ENCODE data around the gene POU3F3.

Gene POU3F3

DNA sequence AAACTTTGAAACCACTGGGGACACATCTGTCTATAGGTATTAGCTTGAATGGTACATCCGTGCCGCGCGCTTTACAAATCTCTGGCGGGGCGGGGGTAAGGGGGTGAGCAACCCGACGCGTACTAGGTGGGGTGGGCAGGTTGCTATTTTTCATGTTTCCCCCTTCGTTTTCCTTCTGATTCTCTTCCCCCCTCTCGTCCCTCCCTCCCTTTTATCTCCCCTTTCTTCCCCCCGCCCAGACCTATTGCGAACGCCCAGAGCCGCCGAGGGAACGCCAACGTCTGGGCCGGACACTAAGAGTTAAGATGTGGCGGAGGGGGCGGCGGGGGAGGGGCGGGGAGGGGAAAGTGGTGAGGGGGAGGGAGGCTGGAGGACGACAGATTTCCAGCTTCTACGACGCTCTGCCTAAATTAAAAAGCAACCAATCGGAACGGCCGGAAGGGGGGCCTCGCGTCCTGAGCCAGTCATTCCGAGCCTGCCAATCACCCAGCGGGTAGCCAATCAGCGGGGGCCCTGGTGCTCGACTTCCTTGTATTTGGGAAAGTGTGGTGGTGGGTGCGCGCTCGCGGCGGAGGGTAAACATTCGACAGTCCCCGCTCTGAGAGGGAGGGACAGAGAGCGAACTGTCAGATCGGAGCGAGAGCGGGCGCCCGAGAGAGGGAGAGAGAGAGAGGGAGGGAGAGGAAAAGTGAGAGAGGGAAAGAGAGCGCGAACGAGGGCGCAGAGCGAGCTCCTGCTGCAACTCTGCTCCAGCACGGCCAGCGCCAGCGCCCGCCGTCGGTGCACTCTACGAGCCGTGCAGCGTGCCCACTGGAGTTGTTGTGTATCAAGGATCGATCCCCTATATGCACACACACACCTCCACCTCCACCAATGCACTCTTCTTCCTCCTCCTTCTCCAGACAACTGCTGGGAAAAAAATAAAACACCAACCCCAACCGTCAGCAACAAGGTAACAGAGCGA lies at the start of gene POU3F3:
TSS of gene POU3F3 (plus strand) at position 582 of the 964 bp plus-strand sequence. CDS start 1,396 bp downstream, outside the sequence.
- peak; percentile 48 to 59 for DNase-seq (ENCODE audit: low read depth in 2 of 2)

DNA sequence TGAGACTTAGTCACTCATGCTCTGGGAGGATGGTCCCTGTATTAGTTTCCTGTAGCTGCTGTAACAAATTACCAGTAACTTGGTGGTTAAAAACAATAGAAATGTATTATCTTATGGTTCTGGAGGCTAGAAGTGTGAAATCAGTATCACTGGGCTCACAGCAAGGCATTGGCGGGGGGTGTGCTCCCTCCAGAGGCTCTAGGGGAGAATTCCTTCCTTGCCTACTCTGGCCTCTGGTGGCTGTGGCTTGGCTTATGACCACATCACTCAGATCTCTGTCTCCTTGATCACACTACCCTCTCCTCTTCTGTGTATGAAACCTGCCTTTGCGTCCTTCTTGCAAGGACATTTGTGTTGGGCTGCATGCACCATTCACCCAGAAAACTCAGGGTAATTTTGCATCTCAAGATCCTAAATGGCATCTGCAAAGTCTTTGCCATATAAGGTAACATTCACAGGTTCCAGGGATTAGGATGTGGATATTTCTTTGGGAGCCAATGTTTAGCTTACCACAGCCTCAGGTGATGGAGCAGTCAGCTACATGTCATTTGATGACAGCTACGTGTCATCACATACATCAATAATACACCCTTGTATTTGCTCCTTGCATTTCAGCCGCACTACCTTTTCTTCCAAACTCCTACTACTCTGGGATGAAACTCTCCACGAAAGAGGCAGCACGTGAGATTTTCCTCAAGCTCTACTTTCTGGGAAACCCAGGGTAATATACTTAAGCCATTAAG lies 49.6 kb upstream of the POU3F3 start:
- DNase-seq (ENCODE audit: low read depth in 2 of 2): no peak

DNA sequence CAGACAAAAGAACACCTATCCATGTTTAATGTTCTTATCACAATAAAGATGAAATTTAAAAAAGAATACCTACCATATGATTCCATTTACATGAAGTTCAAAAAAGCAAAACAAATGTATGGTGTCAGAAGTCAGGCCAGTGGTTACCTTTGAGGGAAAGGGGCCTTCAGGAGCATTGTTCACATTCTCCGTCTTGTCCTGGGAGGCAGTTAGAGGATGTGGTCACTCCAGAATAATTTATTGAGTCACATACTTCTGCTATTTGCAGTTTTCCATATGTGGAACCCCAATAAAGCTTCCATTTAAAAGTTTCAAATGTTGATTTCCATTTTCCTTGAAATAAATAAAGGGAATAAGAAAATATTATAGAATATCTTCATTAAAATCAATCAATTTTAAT lies 41.6 kb upstream of the POU3F3 start:
- DNase-seq (ENCODE audit: low read depth in 2 of 2): no peak

DNA sequence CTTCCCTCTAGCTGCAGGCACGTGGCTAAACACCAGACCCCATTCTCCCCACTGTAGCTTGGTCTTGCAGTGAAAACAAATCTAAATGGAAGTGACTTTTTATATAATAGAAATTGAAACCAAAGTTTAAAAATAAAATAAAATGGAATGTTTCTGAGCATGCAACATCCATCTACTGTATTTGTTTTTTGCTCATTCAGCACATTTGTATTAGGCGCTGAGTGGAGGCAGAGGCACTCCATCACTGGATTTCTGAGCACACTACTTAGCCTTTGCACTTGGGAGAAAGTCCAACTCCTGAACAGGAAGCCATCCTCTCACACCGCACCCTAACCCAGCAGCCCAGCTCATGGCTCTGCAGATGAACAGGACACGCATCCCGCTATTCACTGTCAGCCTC lies 37.8 kb upstream of the POU3F3 start:
- no peak for DNase-seq (ENCODE audit: low read depth in 2 of 2)

DNA sequence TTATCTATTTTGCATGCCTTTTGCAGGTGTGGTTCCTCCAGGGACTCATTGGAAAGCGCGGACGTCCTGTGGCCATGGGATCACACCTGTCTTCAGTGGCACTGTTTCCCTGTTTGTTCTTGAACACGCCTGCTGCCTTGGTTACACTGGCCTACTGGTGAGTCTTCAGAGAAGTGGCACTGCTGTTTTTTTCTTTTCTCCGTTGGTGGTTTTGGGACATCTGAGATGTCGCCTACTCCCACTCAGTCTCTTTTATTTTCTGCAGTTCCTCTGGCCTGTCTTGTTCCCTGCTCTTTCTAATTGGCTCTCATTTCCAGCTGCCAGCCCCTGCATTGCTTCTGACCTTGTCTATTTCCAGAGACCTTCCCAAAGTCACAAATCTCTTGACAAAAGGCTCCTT lies 35.7 kb upstream of the POU3F3 start:
- DNase-seq (ENCODE audit: low read depth in 2 of 2): no peak

DNA sequence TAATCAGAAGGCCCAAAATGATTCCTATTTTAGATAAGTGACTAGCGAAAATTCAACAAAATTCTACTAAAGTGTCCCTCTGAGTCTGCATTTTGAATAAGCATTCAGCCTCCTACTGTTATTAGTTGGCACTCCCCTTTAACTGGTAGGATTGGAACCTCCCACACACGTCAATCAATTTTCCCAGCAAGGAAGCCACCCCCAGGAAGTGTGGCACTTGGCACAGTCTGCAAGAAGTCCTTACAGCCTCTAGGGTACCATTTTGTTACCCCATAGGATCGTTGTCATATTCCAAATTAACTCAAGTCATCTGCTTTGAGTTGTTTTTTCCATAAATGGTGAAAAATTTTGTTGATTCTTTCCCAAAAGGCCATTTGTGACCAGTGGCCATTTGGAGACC lies 33.8 kb upstream of the POU3F3 start:
- no peak for DNase-seq (ENCODE audit: low read depth in 2 of 2)

DNA sequence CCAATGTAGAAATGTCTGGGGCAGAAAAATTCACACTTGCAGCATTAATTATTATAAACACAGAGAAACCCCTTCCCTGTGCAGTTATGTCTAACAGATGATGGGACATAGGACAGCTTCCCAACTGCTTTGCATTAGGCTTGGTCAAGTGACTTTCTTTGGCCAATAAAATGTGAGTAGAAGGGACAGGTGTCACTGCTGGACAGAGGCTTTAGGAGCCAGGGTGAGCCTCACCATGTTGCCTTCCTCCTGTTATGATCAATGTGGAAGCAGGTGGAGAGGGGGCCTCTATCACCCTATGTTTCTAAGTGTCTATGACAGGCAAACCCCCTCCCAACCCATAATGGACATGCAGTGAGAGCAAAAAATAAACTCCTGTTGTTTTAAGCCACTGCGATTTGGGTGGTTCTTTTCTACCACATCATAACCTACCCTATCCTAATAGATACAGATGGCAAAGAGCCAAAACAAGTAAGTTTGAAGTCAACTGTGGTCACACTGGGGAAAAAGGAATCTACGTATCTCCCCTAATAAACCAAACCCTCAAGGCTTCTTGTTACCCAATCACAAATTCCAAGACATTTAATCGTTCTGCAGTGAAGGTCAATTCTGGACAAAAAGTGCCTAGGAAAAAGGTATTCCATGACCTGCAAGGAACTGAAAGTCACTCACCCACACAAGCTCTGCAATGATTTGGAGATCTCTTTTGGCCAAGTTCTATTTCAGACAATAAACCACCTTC lies 28.6 kb upstream of the POU3F3 start:
- DNase-seq (ENCODE audit: low read depth in 2 of 2): no peak

DNA sequence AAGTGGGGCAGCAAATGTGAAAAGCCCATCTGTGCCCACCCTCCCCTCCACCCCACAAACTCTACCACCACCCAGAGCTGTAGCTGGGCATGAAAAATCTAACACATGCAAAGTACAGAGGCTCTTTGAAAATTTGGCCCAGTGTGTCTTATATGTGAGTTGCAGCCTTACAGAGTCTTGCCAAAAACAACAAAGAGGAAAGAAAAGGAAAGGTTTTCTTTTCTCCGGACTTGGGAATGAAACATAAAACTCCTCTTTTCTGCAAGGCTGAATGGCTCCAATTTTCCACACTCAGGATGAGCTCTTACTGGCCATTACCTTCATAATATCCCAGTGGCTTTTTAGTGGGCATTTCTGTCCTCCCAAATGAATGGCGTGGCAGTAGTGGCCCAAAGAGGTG lies 27.9 kb upstream of the POU3F3 start:
- DNase-seq (ENCODE audit: low read depth in 2 of 2): no peak

DNA sequence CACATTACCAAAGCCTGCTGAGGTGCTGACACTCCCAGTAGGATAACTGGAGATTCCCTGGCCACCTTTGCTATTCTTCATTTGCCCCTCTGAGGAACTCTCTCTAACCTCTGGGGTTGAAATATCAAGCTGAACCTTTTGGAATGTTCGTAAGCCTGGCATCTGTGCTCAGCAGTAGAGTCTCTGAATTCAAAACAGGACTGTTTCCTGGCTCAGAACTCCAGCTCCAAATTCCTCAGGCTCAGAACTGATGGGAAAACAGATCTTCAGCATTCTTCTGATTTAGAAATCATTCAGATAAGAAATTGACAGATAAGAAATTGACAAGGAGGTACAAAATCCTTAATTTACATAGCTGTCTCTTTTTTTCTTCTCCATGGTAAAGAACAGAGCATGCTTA lies 22.2 kb upstream of the POU3F3 start:
- no peak for DNase-seq (ENCODE audit: low read depth in 2 of 2)

DNA sequence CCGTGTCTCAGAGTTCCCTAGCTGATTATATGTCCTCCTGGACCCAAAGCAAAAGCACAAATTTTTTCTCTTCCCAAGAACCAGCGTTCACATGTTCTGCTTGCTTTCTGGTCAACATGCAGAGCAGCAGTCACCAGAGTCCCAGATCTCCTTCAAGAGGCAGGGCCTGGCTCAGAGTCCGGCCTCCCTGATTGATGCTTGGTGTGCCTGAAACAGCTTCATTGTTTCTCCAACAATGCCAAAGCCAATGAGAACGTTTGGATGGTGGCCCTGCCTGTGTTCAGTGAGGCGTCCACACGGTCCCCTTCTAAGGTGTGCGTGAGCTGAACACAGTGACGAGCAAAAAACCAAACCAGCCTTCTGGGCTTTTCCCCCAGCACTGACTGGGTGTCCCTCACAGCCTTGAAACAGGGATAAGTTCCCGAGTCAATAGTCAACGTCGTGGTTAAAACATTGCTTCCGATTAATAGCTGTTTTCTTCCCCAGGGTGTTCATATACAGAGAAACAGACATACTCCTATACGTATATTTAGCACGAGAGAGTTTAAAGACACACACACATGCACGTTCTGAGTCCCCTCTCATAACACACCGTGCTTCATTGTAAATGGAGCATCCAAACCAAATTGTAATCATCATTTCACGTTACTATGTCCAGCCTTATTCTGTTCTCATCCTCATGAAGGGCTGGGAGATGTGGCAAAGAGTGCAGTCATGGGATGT lies 19.3 kb upstream of the POU3F3 start:
- DNase-seq (ENCODE audit: low read depth in 2 of 2): no peak

DNA sequence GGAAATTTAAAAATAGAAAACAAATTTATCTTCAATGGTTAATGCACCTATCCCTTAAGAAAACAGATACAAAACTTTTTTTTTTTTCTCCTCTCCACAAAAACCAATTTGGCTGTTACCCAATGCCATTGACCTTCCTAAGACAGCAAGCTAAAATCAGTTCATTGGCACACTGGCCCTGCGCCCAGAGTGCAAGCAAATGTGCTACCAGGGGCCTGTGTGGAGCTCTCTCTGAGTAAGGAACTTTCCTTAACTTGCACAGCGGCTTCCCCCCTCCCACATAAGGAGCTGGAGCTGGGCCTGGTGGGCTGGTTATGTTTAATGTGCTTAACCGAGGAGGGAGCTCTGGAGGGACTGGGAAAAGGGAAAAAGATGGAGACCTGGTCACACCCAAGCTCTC lies 17.6 kb upstream of the POU3F3 start:
- no peak for DNase-seq (ENCODE audit: low read depth in 2 of 2)

DNA sequence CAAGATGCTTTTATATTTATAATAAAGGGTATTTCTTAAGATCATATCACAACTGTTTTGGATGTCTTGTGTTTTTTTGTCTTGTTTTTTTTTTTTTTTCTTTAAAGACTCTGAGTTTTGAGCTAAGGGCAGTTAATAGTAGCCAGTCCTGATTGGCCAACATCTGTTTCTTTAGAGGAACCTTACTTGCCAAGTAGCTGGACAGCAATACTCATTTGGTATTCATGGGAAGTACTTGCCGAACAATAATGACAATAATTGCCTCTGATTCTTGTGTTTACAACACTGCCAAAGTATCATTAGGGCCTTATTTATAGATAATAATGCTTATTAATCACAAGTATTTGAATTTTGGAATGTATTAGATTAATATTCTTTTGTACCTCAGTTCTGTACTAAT lies 17.1 kb upstream of the POU3F3 start:
- DNase-seq (ENCODE audit: low read depth in 2 of 2): no peak

DNA sequence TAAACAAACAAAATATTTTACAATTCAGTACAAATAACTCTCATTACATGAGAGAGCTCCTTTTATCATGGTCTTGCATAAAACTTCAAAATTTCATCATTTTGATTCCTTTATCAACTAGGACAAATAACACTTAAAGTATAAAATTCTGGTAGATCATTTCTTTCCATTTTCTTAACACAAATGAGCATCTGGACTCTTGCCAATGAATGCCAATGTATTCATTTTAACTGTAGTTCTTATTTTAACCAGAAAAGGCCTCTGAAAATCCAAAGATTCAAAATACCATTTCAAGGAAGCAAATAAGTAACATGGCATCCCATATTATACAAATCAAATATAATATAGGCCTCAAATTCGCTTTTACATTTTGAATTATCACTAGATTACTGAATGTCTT lies 13.8 kb upstream of the POU3F3 start:
- no peak for DNase-seq (ENCODE audit: low read depth in 2 of 2)

DNA sequence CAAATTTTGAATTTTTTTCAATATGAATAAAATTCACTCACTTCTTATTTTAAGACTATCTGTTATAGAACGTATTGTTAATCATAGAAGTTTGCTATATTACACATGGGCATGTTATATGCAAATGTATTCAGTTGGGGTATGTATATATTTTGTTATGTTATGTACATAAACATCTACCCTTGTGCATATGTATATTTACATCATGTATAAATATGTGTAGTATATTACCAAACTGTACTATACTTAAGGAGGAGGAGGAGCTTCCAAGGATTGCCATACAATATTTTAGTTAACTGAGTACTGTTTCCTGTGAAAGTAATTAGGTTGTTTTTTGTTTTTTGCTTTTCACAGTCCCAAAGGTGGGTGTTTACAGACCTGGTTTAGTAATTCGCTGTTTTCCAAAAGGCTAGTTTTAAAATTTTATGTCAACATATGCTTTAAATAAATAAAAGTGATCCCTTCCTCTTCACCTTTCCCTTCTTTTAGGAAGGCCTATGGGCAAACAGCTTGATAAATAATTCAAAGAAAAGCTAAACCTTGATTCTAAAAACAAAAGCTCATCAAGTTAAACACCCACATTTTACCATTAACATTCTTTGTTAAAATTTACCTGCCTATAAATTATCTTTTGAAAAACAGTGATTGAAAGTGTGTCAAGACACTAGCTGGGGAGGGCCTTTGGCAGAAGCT lies 12.9 kb upstream of the POU3F3 start:
- DNase-seq (ENCODE audit: low read depth in 2 of 2): no peak

DNA sequence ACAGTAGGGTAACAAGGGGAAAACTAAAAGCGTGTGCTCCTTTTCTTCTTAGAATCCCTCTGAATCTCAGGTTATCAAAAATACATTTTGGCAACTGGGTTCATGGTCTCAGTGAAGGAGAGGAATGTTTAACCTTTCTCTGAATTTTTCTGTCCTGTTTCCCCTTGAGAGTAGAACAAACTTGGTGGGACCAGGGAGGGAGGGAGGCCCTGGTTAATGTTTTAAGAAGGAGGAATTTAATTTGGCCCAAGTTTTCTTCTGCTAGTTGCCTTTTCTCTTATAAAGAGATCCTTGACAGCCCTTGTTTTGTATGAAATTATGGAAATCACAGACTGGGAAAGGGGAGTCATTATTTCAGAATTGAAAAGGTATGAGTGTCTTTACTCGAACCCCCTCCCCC lies 12.2 kb upstream of the POU3F3 start:
- no peak for DNase-seq (ENCODE audit: low read depth in 2 of 2)

DNA sequence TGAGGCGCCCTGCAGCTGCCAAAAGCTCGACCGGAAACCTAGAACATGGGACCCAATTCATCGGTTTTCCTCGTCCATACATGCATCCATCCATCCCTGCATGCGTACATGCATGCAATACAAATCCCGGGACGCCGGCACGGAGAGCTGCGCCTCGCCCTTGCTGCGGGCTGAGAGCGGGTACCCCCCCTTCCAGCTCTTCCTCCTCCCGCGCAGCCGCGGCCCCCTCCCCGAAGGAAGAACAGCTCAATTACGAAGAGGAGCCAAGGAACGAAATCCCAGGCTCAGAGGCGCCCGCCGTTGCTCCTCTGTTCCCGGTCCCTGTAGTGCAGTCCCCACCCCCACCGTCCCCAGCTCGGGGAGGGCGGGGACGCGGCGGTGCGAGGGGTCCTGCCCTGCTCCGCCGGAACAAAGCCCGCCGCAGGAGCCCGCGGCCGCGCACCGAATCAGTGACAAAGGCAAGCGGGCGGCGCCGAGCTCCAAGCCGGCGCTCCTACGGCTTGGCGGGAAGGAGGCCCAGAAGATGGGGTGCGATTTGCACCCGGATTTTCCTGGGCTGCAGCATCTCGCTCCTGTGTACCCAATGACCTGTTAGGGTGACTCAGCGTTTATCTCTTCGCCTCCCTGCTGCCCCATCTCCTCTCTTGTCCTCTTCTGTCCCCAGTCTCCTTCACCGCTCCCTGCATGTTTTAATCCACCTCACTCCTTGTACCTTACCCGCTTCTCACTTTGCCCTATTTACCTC lies 8.9 kb upstream of the POU3F3 start:
- no peak for DNase-seq (ENCODE audit: low read depth in 2 of 2)

DNA sequence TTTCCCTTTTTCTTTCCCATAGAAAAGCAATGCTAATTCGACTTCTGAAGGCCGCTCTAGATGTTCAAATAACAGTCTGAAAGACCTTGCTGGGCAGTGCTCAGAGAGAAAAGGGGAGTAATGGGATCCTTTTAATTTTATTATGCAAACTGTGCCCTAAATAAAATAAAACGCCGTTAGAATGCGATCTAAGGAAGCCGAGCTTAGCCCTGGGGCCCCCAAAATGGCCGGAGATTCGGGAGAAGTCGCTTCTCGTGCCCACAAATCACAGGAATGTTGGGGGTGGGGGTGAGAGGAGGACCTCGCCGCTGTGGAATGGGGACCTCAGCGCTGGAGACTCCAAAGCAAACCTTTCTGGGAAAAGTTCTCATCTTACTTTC lies 8.4 kb upstream of the POU3F3 start:
- no peak for DNase-seq (ENCODE audit: low read depth in 2 of 2)

DNA sequence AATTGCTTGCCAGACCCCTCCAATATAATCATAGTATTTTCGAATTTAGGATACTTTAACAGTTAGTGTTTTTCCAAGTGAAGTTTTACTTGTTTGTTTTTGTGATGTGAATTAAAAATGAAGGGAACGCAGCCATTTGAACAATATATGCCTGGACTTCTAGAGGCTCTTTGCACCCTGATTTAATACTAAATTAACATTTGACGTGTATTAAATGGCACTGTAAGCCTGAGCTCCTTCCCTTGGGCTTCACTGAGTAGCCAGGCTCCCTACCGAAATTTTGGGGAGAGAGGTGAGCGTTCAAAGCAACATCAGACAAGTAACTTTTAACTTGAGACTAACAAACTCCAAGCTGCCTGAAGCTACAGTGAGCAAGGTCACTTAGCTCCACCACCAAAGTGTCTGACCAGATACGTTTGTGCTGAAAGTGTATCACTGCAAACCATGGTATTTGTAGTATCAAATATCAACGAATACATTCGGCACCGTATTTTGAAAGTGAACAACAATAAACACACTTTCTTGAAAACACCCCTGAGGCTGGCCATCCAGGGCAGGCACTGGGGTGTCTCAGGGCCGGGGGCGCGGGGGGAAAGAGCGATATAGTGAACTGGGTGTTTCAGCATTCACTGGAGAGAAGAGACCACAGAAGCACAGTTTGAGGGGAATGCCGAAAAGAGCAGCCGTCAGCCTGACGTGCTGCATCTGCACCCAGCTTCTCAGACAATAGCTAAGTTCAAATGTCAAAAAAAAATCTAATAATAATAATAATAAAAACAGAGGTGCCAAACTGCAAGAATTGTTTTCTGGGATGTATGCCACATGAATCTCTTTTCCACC lies 7.7 kb upstream of the POU3F3 start:
- no peak for DNase-seq (ENCODE audit: low read depth in 2 of 2)

DNA sequence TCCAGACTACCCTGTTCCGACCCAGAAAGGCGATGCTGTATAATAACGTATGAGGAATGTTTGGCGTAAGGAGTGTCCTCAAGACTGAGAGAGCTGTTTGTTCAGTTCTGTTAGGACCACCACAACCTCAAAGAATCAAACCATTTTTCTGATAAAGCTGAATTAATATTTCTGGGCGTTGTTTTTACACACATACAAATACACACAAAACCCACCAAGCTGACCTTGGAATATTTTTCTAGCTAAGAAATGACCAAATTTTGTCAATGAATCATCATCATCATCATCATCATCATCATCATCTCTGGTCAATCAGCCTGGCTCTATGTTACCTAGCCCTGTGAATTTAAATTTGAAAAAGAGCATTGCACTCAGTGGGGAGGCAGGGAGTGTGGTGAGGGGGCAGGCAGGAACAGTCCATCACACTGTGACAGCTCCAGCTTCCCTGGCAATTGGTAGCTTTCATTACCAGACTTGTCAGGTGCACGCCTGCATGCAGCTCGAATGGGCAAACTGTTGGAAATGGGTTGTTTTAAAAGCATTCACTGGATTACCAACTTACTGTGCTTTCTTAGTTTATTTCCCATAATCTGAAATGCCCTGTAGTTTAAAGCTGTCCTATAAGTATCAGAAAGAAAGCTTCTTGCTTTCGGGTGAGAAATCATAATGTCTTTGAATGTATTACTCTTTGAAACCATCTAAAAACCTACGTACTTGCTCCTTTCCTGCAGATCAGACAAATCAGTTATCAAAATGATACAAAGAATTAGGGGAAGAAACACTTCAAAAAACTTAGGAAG lies 6.9 kb upstream of the POU3F3 start:
- DNase-seq (ENCODE audit: low read depth in 2 of 2): no peak

All from fibroblast of skin of left quadriceps (primary cell).